Activated T-helper 1 cell treated with Interleukin-2 at 50 U/mL for 16 hours (primary cell): ENCODE data around the gene HP.
A peak's percentile ranks its signal among the peaks of the same experiment; 100 is the strongest.

Source experiments
- DNase-seq: peaks from one replicate; pipeline ENCODE4 v3.0.0-alpha.2; 2020; ENCODE audit warnings: low read depth

HP gene

GRCh38 chr16:72091217-72091616, 36.9 kb downstream of the HP start:
- no peak for DNase-seq

DNA sequence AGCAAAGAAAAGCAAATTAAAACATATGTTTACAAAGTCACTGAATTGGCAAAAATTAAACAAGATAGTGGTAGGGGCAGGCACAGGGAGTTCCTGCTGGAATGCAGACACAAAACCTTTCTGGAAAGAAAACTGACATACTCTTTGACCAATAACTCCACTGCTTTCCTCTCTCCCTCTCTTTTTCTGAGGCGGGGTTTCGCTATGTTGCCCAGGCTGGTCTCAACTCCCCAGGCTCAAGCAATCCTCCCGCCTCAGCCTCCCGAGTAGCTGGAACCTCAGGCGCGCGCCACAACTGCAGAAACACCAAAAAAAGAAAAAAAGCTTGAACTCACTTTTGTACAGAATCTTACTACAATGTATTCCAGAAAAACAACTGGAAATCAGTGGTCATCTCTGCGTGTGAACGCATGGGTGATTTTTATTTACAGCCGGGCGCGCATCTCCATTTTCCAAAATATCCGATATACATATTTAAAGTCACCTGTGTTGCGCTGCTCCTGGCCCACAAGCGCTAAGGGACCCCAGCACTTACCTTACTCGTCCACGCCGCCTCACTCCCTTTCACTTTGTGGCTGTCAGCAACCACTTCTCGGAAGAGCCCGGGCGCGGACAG, 38.6 kb downstream of the HP start:
- no peak for DNase-seq

DNA sequence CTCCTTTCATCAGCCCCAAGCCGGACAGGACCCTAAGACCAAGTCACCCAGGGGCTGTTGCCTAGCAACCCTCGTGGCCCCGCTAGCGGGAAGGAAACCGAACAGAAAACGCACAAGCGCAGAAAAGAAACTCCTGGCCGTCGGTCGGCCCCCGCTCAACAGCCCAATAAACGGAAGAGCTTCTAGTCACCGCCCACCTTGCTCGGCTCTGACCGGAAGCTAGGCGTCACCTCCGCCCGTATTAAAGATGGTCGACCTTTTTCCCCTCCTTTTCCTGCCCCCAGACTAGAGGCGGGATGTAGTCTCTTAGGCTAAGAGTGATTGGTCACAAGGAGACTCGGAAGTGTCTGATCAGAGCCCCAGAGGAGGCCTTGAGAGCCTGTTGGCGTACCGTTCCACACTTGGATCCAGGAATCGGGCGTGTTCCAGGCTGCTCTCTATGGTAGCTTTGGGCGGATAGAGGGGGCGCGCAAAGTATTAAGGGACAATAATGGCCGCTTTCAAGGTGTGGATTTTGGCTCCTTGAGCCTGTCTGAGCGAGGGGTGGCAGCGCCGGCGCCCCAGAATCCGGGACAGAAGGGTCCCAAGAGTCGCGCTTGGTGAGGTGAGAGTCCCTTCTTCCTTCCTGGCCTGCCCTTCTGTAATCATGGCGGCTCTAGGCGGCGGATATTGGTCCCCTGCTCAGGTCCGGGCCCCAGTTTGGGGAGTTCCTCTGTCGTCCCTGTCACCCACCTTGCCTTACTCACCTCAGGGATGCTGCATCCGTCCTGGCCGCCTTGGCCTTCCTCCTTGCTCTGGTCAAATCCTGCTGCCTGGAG, 39.4 kb downstream of the HP start, which contains the start of the genes DHX38 and TXNL4B:
Gene DHX38 (plus strand): TSS at position 400 of the 818 bp plus-strand sequence. CDS start 2,311 bp downstream, outside the sequence.
Gene TXNL4B (minus strand): TSS at position 173 of the 818 bp plus-strand sequence. CDS start 2,871 bp downstream, outside the sequence.
- peak; percentile 83 for DNase-seq

GRCh38 chr16:72094266-72094610, 39.9 kb downstream of the HP start:
- no peak for DNase-seq

GRCh38 chr16:72098936-72099335, 44.6 kb downstream of the HP start:
- no peak for DNase-seq

DNA sequence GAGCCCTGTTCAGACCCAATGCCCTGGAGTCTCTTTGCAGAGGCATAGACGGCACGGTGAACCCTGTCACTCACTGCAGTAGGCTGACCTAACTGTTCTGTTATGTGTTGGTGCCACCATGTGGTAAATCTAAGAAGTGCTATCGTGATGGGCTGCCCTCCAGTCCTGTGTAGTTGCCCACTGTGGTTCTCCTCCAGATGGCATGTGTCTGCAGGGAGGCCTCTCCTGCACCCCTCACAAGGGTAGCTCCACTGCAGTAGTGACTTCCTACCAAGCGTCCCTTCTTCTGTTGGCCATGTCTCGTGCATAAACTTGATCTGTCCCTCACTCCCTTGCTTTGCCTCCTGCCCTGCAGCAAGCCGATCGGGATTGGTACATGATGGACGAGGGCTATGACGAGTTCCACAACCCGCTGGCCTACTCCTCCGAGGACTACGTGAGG, 45.1 kb downstream of the HP start:
- no peak for DNase-seq

DNA sequence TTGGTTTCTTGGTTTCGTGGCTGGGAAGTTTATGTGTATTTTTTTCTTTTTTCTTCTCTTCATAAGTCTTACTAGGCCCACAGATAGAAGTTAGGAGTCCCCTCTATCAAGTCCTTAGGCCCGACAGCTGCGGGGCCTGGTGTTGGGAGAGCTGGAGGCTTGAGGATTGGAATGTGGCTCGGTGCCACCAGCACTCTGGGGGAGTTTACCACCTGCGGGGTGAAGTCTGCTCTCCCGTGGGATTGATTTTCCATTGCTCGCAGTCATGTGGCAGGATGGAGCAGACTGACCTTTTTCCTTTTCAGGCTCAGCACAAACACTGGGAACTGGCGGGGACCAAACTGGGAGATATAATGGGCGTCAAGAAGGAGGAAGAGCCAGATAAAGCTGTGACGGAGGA, 46.9 kb downstream of the HP start:
- DNase-seq: no peak

- DNase-seq: no peak
Observed at GRCh38 chr16:72104905-72105304, 50.6 kb downstream of the HP start.

GRCh38 chr16:72105978-72106377, 51.7 kb downstream of the HP start:
- no peak for DNase-seq

DNA sequence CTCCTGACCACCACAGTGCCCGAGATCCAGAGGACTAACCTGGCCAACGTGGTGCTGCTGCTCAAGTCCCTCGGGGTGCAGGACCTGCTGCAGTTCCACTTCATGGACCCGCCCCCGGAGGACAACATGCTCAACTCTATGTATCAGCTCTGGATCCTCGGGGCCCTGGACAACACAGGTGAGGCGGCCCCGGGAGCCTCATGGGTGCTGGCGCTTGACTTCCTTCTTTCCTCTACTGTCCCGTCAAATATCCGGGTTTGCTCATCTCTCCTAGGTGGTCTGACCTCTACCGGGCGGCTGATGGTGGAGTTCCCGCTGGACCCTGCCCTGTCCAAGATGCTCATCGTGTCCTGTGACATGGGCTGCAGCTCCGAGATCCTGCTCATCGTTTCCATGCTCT, 53.1 kb downstream of the HP start:
- DNase-seq: no peak

GRCh38 chr16:72108353-72109102, 54.2 kb downstream of the HP start:
- DNase-seq: no peak

DNA sequence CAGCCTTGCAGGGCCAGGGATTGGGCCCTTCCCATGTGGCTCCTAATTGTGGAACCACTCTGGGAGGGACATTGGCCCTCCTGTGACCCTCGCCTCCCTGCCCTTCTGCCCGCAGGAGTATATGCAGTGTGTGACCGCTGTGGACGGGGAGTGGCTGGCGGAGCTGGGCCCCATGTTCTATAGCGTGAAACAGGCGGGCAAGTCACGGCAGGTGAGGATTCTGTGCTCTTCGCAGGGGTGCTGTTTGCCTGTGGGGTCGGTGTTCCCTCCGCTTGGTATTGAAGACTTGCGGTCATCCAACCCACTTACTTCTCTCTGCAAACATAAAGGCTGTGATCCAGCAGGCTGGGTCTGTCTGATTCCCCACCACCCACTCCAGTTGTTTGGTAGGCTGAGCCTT, 55.0 kb downstream of the HP start:
- DNase-seq: no peak

GRCh38 chr16:72109966-72110530, 55.7 kb downstream of the HP start:
- DNase-seq: no peak
